HepG2 (cell line): ENCODE results near the gene FAM78B. TPM values are rescaled to one million over a fixed set of nuclear protein-coding genes. Genes with fewer than 3 reads are reported as not detected.

ENCODE experiments used
- ATAC-seq: fragments of 200-7000 bp; cut with Tn5 transposase; 3 replicates; pipeline ENCODE4 v1.9.1; 2020; ENCODE audit warnings: mild to moderate bottlenecking, moderate library complexity
- BruUV-seq: library from RNA; stranded (reverse); fragments of 400-500 nt; replicated peaks from 2 replicates; lab custom pipeline; 2021; lab: Mats Ljungman, UMichigan
- CTCF ChIA-PET: fragments of 300-600 bp; formaldehyde crosslinking; extraction: SDS; loops from one replicate; lab custom pipeline; 2021; ENCODE audit warnings: low total read pairs, inconsistent platforms, low intra/inter-chr PET ratio; lab: Yijun Ruan, JAX
- POLR2A ChIA-PET: fragments of 350-600 bp; sonication (Branson Sonifier 250); formaldehyde crosslinking; loops from one replicate; lab custom pipeline; 2020; ENCODE audit warnings: antibody characterized with exemption, inconsistent platforms; lab: Yijun Ruan, JAX
- DNase-seq: peaks from one replicate; pipeline ENCODE4 v3.0.0-alpha.2; 2015; ENCODE audit warnings: low spot score
- FAIRE-seq: peaks from 3 replicates; lab custom pipeline; 2011; peaks lifted over from hg19 to GRCh38; lab: Jason Lieb, UNC
- H2AFZ ChIP-seq: one replicate; pipeline ENCODE4 v1.6.1; 2011; ENCODE audit warnings: low read length, inconsistent platforms
- H3K27ac ChIP-seq: fragments of 300-600 bp; 3 replicates; pipeline ENCODE4 v1.8.0; 2011; ENCODE audit warnings: mixed run types, mild to moderate bottlenecking, mixed read lengths, low read length, inconsistent platforms; ENCODE audit not compliant: insufficient read depth; ENCODE audit errors: extremely low read length
- H3K27me3 ChIP-seq, 2 experiments: fragments of 200-600 bp in 1 of 2; 2 replicates in 1 of 2; 3 replicates in 1 of 2; pipeline versions ENCODE4 v1.6.0 to v1.8.0; 2011; ENCODE audit warnings: low read length in 2 of 2, mild to moderate bottlenecking in 2 of 2, moderate library complexity in 2 of 2, inconsistent platforms in 1 of 2; ENCODE audit not compliant: insufficient read depth in 2 of 2, control insufficient read depth in 1 of 2
- H3K36me3 ChIP-seq, 2 experiments: fragments of 200-600 bp in 1 of 2; replicated peaks in 1 of 2; 2 replicates in 1 of 2; 3 replicates in 1 of 2; pipeline versions ENCODE4 v1.5.1 to v1.8.0; 2011; ENCODE audit warnings: low read length in 2 of 2, inconsistent platforms in 1 of 2; ENCODE audit not compliant: insufficient read depth in 2 of 2, control insufficient read depth in 1 of 2
- H3K4me1 ChIP-seq: 2 replicates; pipeline ENCODE4 v1.5.1; 2012; ENCODE audit warnings: low read length, inconsistent platforms; ENCODE audit not compliant: insufficient read depth
- H3K4me2 ChIP-seq: 2 replicates; pipeline ENCODE4 v1.6.0; 2011; ENCODE audit warnings: low read depth, low read length, inconsistent platforms
- H3K4me3 ChIP-seq, 3 experiments: fragments of 200-600 bp in 1 of 3; sonication (generic), shearing (Covaris generic) in 1 of 3; replicated peaks in 1 of 3; 2 replicates each; pipeline ENCODE4 v1.5.1; 2011 to 2016; ENCODE audit warnings: low read length in 3 of 3, inconsistent platforms in 2 of 3, low read depth in 2 of 3, mild to moderate bottlenecking in 2 of 3, control low read depth in 1 of 3, mixed read lengths in 1 of 3; ENCODE audit not compliant: insufficient read depth in 1 of 3
- H3K79me2 ChIP-seq: one replicate; pipeline ENCODE4 v1.6.1; 2011; ENCODE audit warnings: low read length, inconsistent platforms; ENCODE audit not compliant: insufficient read depth
- H3K9ac ChIP-seq: 2 replicates; pipeline ENCODE4 v1.6.0; 2011; ENCODE audit warnings: mild to moderate bottlenecking, low read depth, low read length, inconsistent platforms; ENCODE audit not compliant: insufficient read depth
- H3K9me3 ChIP-seq: 2 replicates; pipeline ENCODE4 v1.5.1; 2012; ENCODE audit warnings: mild to moderate bottlenecking, low read length
- H4K20me1 ChIP-seq: 2 replicates; pipeline ENCODE4 v1.6.0; 2011; ENCODE audit warnings: inconsistent platforms, mild to moderate bottlenecking, low read length, moderate library complexity; ENCODE audit not compliant: insufficient read depth
- CBX1 ChIP-seq: IDR thresholded peaks from one replicate; pipeline ENCODE4 v1.6.1; 2016; ENCODE audit warnings: antibody characterized with exemption, low read depth
- ELF1 ChIP-seq: sonication (generic); formaldehyde crosslinking; IDR thresholded peaks from 2 replicates; pipeline ENCODE4 v1.4.0; 2020; ENCODE audit warnings: missing genetic modification reagents
- GATA4 ChIP-seq: sonication (generic); IDR thresholded peaks from 2 replicates; pipeline ENCODE4 v1.6.1; 2016; ENCODE audit warnings: antibody characterized with exemption, low read depth, borderline replicate concordance
- MAFF ChIP-seq: IDR thresholded peaks from 2 replicates; pipeline ENCODE4 v1.6.1; 2011; ENCODE audit warnings: low read depth, low read length, improper control_type of control experiment
- MAFK ChIP-seq, 2 experiments: IDR thresholded peaks in 1 of 2; conservative IDR thresholded peaks in 1 of 2; 2 replicates each; pipeline ENCODE4 v1.6.1; 2011; ENCODE audit warnings: improper control_type of control experiment in 2 of 2, low read length in 2 of 2
- ZBTB1 ChIP-seq: sonication (generic); formaldehyde crosslinking; IDR thresholded peaks from 2 replicates; pipeline ENCODE4 v1.4.0; 2020; ENCODE audit warnings: missing genetic modification reagents, borderline replicate concordance
- ZNF230 ChIP-seq: sonication (generic); formaldehyde crosslinking; IDR thresholded peaks from 2 replicates; pipeline ENCODE4 v1.4.0; 2020; ENCODE audit warnings: mild to moderate bottlenecking, missing genetic modification reagents
- ZNF34 ChIP-seq: sonication (generic); formaldehyde crosslinking; IDR thresholded peaks from 2 replicates; pipeline ENCODE4 v1.4.0; 2020; ENCODE audit warnings: mild to moderate bottlenecking, missing genetic modification reagents, borderline replicate concordance
- ZNF75D ChIP-seq: sonication (generic); formaldehyde crosslinking; IDR thresholded peaks from 2 replicates; pipeline ENCODE4 v1.8.1; 2023; ENCODE audit warnings: missing genetic modification reagents, mild to moderate bottlenecking, borderline replicate concordance
- WGBS: methylation state at CpG from one replicate; pipeline ENCODE4 v1.1.6; 2017; ENCODE audit warnings: low lambda C conversion rate; 5-methylcytosine and 5-hydroxymethylcytosine counted together
- in situ Hi-C: cut with HindIII; loops from 2 replicates; pipeline ENCODE4 v1.10.0; 2017; ENCODE audit warnings: low pct_unique_long_range_greater_than_20kb; ENCODE audit not compliant: extremely low pct_ligation_motif_present
- intact Hi-C: fragments of 100-400 bp; cut with micrococcal nuclease; formaldehyde crosslinking; loops from one replicate; pipeline ENCODE4 v1.10.0; 2022; ENCODE audit not compliant: unreplicated experiment
- polyA plus RNA-seq, 8 experiments: library from polyadenylated mRNA; depleted of rRNA in 3 of 8; stranded (reverse) in 7 of 8; unstranded in 1 of 8; fragments of >200 nt; fragmentation: Illumina TruSeq in 4 of 8; extraction: Trizol in 4 of 8; gene quantifications; 2 replicates each; pipeline versions ENCODE4 v1.2.1 to v1.2.3, GENCODE V29; 2011 to 2016; ENCODE audit warnings: low read depth in 4 of 8, missing spikeins in 1 of 8, mixed read lengths in 1 of 8; ENCODE audit not compliant: insufficient read depth in 1 of 8
- total RNA-seq, 5 experiments: library from RNA; depleted of rRNA; stranded (reverse); fragments of >200 nt; fragmentation: Illumina TruSeq; extraction: Trizol; gene quantifications; 2 replicates each; pipeline ENCODE4 v1.2.3, GENCODE V29; 2016; ENCODE audit warnings: low read depth in 1 of 5
- TF ChIP-seq, protein P1 (sequence below): sonication (generic); formaldehyde crosslinking; conservative IDR thresholded peaks from 2 replicates; pipeline ENCODE4 v1.8.0; 2022; ENCODE audit warnings: missing genetic modification reagents

Gene FAM78B
- total and polyA plus RNA-seq, 2 of the 13 experiments (the other 11 are each of a cell fraction or from before 2014, with no cell fraction given), result 0.22 to 0.31 TPM

DNA sequence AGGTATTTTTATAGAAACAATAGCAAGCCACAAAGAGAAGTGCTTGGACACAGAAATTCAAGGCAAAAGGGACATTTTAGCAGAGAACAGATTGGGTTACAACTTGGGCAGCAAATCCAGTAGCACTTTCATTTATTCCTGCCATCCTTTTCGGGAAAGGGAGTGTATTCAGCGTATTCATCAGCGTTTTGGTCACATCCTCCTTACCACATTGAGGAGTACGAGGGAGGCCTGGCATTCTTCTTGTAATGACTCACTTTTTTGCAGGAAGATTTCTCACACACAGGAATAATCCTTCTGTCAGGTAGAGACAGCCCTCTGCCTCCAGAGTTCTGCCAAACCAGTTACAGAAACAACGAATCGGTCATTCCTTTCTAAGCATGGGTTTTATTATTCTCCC lies 18.1 kb upstream of the FAM78B start (continued):
- TF ChIP-seq, protein P1, sequence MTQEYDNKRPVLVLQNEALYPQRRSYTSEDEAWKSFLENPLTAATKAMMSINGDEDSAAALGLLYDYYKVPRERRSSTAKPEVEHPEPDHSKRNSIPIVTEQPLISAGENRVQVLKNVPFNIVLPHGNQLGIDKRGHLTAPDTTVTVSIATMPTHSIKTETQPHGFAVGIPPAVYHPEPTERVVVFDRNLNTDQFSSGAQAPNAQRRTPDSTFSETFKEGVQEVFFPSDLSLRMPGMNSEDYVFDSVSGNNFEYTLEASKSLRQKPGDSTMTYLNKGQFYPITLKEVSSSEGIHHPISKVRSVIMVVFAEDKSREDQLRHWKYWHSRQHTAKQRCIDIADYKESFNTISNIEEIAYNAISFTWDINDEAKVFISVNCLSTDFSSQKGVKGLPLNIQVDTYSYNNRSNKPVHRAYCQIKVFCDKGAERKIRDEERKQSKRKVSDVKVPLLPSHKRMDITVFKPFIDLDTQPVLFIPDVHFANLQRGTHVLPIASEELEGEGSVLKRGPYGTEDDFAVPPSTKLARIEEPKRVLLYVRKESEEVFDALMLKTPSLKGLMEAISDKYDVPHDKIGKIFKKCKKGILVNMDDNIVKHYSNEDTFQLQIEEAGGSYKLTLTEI (CRISPR knock-in tag), result no peak
- TF ChIP-seq CBX1 (no peak), ZBTB1 (CRISPR knock-in tag) (no peak), GATA4 (no peak), ELF1 (CRISPR knock-in tag) (no peak), ZNF75D (CRISPR knock-in tag) (no peak)

DNA sequence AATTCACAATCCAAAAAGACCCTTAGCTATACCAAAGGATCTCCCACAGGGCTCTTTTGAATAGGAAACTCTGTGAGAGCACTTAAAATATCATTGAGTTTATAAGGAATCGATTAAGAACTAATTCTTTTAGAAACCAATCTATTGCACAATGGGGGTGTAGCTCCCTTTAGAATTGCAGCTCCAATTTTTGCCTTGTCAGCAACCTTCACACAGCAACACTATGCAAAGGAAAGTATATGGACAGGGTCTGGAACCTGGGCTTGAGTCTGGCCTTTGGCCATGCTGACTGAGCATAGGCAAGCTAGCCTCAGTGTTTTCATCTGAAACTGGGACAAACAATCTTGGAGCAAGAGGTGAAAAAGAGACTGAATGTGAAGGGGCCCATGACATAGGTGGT lies 17.2 kb upstream of the FAM78B start:
- intact Hi-C loops (no loop called here), in situ Hi-C loops (no loop called here)
- no peaks in the 10 kb centered on the region for H3K79me2 ChIP-seq
- CTCF ChIA-PET, result no interaction called here
- TF ChIP-seq ZNF230 (no peak), MAFK (conservative IDR thresholded peaks at IDR 0.05 in 1 of 2, IDR thresholded peaks at IDR 0.05 in 1 of 2; ENCODE audit: low read length in 2 of 2) (peak; percentile 82 to 93), MAFF (peak; percentile 87), ZNF34 (CRISPR knock-in tag) (no peak)
- TF ChIP-seq, all 625 proteins: peak for 2
- H3K4me1 ChIP-seq, result no peaks in the 10 kb centered on the region
- no peak for ATAC-seq
- no peak overlapping the region for H2AFZ ChIP-seq
- H3K36me3 ChIP-seq, result no peaks in the 10 kb centered on the region
- H3K27me3 ChIP-seq, result no peaks in the 10 kb centered on the region; a peak in 2 of 5 replicates
- no peaks in the 10 kb centered on the region for H4K20me1 ChIP-seq
- H3K9ac ChIP-seq, result no peak overlapping the region
- DNase-seq, result no peak
- no peaks in the 10 kb centered on the region for H3K9me3 ChIP-seq
- H3K4me3 ChIP-seq, result no peak overlapping the region
- H3K4me2 ChIP-seq, result no peak overlapping the region
- POLR2A ChIA-PET, result no interaction called here
- BruUV-seq, result no TSS peak
- no peak for FAIRE-seq
- WGBS, result 6% methylated on average over 1 of the region's 1 CpG
- H3K27ac ChIP-seq, result no peak overlapping the region
